HUDEP-2 (cell line): Measurements from ENCODE around the gene DPM3.
A peak's percentile ranks its signal among the peaks of the same experiment; 100 is the strongest.

ENCODE experiments used
- DNase-seq, 76 experiments: peaks; one replicate each; lab custom pipeline; 2025; ENCODE audit not compliant: unreplicated experiment in 76 of 76; lab: John Stamatoyannopoulos, UW

Gene DPM3

DNA sequence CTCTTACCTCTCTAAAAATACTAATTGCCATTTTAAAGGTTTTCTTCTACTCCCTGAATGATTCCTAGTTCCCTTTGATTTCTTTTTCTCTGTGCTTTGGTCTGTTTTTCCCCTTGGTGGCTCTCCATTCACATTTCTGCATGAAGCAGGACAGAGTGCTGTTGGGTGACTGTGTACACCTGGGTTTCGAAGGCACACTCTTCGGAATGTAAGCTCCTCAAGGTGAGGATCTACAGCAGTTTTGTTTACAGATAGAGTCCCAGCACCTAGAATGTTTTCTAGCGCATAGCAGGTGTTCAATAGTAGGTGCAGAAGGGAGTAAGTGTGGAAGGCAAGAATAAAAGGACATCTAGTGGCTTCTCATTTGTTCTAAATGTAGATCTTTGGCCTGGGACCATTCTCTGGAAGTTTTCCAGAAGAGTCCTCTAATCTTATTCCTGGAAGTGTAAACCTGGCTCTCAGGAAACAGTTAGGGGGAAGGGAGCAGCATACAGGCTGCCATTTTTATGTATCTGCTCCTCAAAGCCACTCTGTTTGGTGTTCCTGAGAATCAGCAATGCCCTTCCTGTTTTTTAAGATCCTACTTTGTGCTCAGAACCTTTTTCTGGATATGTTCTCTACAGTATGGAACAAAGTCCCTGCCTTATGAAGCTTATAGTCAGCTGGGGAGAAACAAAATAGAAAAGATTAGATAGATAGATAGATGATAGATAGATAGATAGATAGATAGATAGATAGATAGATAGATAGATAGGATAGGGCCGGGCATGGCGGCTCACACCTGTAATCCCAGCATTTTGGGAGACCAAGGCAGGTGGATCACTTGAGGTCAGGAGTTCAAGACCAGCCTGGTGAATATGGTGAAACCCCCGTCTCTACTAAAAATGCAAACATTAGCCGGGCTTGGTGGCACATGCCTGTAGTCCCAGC lies 35.5 kb downstream of the DPM3 start:
- DNase-seq, result no peak

DNA sequence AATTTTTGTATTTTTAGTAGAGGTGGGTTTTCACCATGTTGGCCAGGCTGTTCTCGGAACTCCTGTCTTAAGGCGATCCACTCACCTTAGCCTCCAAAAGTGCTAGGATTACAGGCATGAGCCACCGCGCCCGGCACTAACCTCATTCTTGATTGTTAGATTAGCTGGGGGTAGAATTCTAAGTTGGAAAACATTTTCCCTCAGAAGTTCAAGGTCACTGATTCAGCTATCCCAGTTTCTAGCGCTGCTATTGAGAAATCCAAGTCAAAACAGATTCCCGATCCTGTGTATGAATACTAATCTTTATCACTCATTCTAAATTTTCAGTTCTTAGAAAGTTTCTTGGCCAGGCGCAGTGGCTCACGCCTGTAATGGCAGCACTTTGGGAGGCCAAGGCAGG lies 37.0 kb downstream of the DPM3 start:
- DNase-seq, result no peak

DNA sequence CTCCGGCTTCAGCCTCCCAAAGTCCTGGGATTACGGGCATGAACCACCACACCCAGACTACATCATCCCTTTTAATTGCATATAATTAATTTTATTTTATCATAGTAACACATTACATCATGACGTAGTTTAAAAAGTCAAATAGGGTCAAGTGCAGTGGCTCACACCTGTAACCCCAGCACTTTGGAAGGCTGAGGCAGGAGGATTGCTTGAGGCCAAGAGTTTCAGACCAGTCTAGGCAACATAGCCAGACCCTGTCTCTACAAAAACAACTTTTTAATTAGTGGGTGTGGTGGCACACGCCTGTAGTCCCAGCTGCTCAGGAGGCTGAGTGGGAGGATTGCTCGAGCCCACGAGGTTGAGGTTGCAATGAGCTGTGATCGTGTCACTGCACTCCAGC lies 41.0 kb downstream of the DPM3 start:
- DNase-seq, result no peak

DNA sequence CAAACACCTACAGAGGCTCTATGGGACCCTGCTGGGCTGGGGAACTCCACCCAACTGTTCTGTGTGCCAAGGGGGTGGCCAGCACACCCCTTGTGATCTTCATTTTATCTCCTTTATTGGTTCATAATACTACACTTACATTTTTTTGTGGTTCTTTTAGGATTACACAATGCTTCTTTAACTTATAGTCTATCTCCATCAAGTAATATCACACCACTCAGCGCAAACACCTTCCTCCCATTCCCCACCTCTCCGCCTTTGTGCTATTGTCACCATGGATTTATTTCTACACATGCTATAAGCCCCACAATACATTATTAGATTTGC lies 45.7 kb downstream of the DPM3 start:
- DNase-seq, result peak in 1 of 76 experiments; percentile 4

DNA sequence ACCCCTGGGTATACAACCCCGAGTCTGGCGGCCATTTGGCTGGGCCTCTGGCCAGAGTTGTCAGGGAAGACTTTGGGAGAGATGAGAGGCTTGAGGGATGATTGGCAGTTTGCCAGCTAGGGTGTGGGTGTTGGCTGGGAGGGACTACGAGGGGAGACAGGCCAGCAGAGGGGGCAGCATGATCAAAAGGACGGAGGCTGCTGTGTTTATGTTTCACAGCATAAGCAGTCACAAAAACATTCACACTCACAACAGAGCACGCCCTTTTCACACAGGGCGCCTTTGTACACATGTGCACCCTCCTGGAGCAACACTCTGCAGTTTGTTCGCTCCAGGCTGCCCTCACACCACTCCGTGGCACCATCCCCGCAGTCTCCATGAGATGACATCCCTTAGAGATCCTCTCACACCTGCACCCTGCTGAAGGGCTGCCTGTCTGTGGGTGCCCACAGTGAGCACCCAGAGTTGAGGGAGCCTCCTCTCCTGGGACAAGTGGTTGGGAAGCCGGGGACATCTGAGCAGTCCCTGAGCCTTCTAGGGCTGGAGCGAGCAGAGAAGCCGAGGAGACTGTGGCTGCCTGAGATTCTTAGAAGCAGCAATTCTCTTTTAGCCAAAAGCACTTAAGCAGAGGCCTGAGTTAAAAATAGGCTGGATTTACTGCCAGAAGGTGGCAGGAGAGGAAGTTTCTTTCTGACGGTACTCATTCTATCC lies 46.3 kb downstream of the DPM3 start:
- peak in 7 of 76 experiments; percentile 13 to 26 (median 19) for DNase-seq

DNA sequence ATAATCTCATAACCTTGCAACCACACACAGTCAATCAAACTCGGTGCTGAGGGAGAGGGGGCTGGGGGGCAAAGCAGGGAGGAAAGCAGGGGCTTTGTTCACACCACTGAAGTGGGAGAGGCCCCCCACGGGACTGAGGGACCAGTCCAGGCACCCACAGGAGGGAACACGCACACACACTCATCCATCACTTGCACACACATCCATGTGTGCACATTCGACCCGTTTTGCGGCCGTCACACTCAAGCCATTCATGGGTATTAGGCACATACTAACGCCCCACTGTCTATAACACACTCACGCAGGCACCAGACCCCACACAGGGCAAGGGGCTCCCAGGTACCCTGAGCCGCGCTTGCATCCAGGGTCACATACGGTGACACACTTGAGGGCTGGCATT lies 47.7 kb downstream of the DPM3 start:
- no peak for DNase-seq

DNA sequence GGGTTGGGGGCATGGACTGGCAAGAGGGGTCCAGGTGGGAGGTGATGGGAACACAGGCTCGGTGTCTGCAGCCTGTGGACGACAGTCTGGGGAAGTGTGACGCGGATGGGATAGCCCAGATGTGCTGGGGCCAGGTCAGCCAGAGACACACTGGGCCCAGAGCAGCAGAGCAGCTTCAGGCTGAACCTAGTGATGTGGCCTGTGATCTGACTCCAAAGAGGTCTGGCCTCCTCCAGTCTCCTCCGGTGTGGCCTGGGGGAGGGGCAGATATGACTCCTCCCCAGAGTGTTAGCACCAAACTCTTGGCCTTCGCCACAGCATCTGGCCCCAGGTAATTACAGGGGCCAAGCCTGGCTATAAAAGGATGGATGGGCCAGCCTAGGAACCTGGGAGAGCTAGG lies 48.2 kb downstream of the DPM3 start:
- DNase-seq, result no peak

DNA sequence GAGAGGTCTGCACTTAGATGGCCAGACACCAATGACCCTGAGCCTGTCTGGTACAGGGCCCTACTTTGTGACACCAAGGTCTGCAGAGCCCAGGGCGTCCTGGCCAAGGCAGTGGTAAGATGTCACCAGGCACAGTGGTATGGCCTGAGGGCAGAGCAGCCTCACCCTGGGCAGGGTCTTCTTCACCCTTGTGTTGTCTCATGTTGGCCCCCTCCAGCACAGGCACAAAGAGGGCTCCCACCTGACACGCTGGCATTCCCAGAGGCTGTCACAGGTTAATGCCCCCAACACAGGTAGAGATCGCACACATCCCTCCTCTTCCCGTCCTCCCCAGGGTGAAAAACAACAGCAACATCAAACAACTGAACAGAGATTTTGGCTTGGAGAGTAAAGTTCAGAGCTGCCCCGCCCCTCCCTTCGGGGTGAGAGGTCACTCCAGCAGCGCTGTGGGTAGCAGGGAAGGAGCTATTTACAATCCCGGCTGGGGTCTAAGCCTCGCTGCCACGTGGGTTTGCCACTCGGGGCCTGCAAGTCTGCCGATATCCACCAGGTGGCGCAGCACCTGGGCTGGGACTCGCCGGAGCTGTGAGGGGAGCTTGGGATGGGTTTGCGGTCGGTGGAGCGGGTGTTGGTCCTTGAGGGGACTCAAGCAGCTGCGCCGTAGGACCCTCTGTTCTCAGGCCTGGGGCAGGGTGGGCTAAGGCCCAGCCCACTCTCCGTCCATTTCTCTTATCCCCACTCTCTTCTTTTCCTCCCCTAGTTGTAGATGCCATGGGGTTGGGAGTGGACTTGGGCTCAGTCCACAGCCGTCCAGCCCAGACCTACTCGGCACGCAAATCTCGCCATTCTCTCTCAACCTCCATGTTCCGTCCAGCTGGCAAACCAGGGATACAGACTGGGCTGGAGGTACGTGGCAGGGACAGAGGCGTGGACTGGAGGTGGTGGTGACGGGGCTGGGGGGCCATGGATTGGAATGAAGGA lies 49.0 kb downstream of the DPM3 start:
- DNase-seq, result peak in 65 of 76 experiments; percentile 11 to 80 (median 56)
